Vagina (tissue), 2 donors: ENCODE measurements around the gene SUGP2.

Experiments used
- CTCF ChIP-seq, 3 experiments: fragments of 450-650 bp in 2 of 3; fragments of 200-600 bp in 1 of 3; sonication (generic) in 1 of 3; IDR thresholded peaks; one replicate each; pipeline ENCODE4 v1.5.1; 2017 to 2019; ENCODE audit warnings: antibody characterized with exemption in 3 of 3, mild to moderate bottlenecking in 2 of 3, moderate library complexity in 2 of 3
- POLR2A ChIP-seq, 2 donors: fragments of 450-650 bp; IDR thresholded peaks; one replicate each; pipeline ENCODE4 v1.6.1; 2017; ENCODE audit warnings: antibody characterized with exemption in 2 of 2, mild to moderate bottlenecking in 2 of 2, moderate library complexity in 2 of 2
- POLR2AphosphoS5 ChIP-seq, 2 donors: sonication (generic); formaldehyde crosslinking; IDR thresholded peaks; one replicate each; pipeline ENCODE4 v1.9.0; 2017; ENCODE audit warnings: antibody characterized with exemption in 2 of 2, mild to moderate bottlenecking in 2 of 2, low read depth in 1 of 2; ENCODE audit not compliant: insufficient read depth in 1 of 2

GRCh38 chr19:19059018-19059836 is 25.9 kb upstream of the SUGP2 start:
- TF ChIP-seq POLR2AphosphoS5 (IDR thresholded peaks at IDR 0.05; ENCODE audit: insufficient read depth in 1 of 2, low read depth in 1 of 2) (no peak), CTCF (IDR thresholded peaks at IDR 0.05) (no peak), POLR2A (IDR thresholded peaks at IDR 0.05) (no peak)
